B cell (primary cell): Measurements from ENCODE around the gene PIPOX.

Experiments used
- EZH2 ChIP-seq: IDR thresholded peaks from 2 replicates; pipeline ENCODE4 v1.6.1; 2012; ENCODE audit warnings: borderline replicate concordance, low read depth, mild to moderate bottlenecking, moderate library complexity, low read length; ENCODE audit not compliant: insufficient read depth, poor library complexity, severe bottlenecking
- TF ChIP-seq, protein P1 (sequence below): fragments of 200-600 bp; IDR thresholded peaks from one replicate; pipeline ENCODE4 v1.8.0; 2022; ENCODE audit warnings: antibody characterized with exemption, mild to moderate bottlenecking

DNA sequence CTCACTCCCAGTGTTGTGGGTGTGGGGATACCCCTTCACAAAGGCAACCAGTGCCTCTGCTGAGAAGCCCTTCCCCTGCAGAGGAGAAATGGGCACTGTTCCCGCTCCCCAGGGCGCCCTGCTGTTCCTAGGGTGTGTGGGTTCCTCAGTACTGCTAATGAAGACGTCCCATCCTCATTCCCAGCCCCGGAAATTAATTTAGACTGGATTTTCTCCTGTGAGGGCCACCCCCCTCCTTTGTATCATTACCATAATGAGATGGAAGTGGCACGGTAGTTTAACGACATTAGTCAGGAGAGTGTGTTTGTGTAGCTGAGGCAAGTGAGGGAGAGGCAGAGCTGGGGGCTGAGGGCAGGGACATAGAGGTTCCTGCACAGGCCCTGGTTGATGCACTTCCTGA lies 53.2 kb downstream of the PIPOX start:
- TF ChIP-seq, protein P1, sequence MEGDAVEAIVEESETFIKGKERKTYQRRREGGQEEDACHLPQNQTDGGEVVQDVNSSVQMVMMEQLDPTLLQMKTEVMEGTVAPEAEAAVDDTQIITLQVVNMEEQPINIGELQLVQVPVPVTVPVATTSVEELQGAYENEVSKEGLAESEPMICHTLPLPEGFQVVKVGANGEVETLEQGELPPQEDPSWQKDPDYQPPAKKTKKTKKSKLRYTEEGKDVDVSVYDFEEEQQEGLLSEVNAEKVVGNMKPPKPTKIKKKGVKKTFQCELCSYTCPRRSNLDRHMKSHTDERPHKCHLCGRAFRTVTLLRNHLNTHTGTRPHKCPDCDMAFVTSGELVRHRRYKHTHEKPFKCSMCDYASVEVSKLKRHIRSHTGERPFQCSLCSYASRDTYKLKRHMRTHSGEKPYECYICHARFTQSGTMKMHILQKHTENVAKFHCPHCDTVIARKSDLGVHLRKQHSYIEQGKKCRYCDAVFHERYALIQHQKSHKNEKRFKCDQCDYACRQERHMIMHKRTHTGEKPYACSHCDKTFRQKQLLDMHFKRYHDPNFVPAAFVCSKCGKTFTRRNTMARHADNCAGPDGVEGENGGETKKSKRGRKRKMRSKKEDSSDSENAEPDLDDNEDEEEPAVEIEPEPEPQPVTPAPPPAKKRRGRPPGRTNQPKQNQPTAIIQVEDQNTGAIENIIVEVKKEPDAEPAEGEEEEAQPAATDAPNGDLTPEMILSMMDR = no peak
- no peak for TF ChIP-seq EZH2
